Colonic mucosa (tissue), 4 donors: Measurements from ENCODE around the gene PARPBP. TPM values are rescaled to one million over a fixed set of nuclear protein-coding genes. Genes with fewer than 3 reads are reported as not detected.

ENCODE experiments used
- DNase-seq: peaks from one replicate; pipeline ENCODE4 v3.0.0-alpha.2; 2020
- H3K27ac ChIP-seq: fragments of 200-600 bp; one replicate; pipeline ENCODE4 v1.8.0; 2021
- H3K27me3 ChIP-seq: fragments of 200-600 bp; one replicate; pipeline ENCODE4 v1.8.0; 2021
- H3K36me3 ChIP-seq: fragments of 200-600 bp; one replicate; pipeline ENCODE4 v1.8.0; 2021
- H3K4me1 ChIP-seq: fragments of 200-600 bp; one replicate; pipeline ENCODE4 v1.8.0; 2021; ENCODE audit warnings: mild to moderate bottlenecking
- H3K4me3 ChIP-seq: fragments of 200-600 bp; one replicate; pipeline ENCODE4 v1.8.0; 2021
- H3K9ac ChIP-seq, 2 donors: one replicate each; pipeline ENCODE4 v1.7.0; 2013; ENCODE audit warnings: control low read depth in 2 of 2, low read depth in 2 of 2, low read length in 2 of 2
- H3K9me3 ChIP-seq: fragments of 200-600 bp; one replicate; pipeline ENCODE4 v1.8.0; 2021
- intact Hi-C: fragments of 100-400 bp; cut with DNase I; formaldehyde crosslinking; loops from one replicate; pipeline ENCODE4 v1.14.1; 2022
- total RNA-seq, 2 donors: library from RNA; stranded (reverse); fragmentation: NEBNext Ultra II Directional in 1 of 2; extraction: Animal tissue kit (Norgen Biotek cat#: 25700) in 1 of 2; gene quantifications; one replicate each; pipeline ENCODE4 v1.2.1, GENCODE V29; 2021
- TF ChIP-seq, protein P1 (sequence below): fragments of 200-600 bp; IDR thresholded peaks from one replicate; pipeline ENCODE4 v1.8.0; 2022; ENCODE audit warnings: antibody characterized with exemption, mild to moderate bottlenecking
- donor health status: healthy.
- donor health status: DM: no; HTN: no; CAD: no.
- donor health status: DM: no; HTN: no; CAD: no.

PARPBP gene
- total RNA-seq, 2 donors from 2014 or later: 9.0 to 23.7 TPM

DNA sequence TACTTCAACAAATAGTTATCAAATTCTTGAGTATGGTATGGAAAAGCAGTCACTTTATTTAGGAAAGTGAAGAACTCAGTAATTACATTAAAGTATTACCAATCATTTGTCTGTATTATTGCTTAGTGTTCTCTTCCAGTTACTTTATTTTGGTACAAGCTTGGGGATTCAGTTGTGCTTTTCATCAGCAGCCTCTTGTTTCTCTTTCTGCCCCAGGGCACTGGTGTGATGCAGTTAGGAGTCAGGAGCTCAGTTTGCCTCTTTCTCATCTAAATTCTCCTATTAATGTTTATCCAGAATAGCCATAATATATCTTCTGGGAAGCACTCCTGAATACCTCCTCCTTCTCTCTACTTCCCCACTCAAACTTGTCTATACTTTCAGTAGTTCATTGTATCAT lies 52.0 kb downstream of the PARPBP start:
- no peaks in the 10 kb centered on the region for H3K27me3 ChIP-seq
- H3K9me3 ChIP-seq: no peaks in the 10 kb centered on the region
- intact Hi-C loops: no loop called here
- H3K27ac ChIP-seq: no peak overlapping the region
- H3K4me1 ChIP-seq: no peaks in the 10 kb centered on the region
- no peaks in the 10 kb centered on the region for H3K36me3 ChIP-seq
- no peak overlapping the region for H3K4me3 ChIP-seq
- no peak overlapping the region for H3K9ac ChIP-seq
- no peak for DNase-seq
- TF ChIP-seq, protein P1, sequence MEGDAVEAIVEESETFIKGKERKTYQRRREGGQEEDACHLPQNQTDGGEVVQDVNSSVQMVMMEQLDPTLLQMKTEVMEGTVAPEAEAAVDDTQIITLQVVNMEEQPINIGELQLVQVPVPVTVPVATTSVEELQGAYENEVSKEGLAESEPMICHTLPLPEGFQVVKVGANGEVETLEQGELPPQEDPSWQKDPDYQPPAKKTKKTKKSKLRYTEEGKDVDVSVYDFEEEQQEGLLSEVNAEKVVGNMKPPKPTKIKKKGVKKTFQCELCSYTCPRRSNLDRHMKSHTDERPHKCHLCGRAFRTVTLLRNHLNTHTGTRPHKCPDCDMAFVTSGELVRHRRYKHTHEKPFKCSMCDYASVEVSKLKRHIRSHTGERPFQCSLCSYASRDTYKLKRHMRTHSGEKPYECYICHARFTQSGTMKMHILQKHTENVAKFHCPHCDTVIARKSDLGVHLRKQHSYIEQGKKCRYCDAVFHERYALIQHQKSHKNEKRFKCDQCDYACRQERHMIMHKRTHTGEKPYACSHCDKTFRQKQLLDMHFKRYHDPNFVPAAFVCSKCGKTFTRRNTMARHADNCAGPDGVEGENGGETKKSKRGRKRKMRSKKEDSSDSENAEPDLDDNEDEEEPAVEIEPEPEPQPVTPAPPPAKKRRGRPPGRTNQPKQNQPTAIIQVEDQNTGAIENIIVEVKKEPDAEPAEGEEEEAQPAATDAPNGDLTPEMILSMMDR: no peak

DNA sequence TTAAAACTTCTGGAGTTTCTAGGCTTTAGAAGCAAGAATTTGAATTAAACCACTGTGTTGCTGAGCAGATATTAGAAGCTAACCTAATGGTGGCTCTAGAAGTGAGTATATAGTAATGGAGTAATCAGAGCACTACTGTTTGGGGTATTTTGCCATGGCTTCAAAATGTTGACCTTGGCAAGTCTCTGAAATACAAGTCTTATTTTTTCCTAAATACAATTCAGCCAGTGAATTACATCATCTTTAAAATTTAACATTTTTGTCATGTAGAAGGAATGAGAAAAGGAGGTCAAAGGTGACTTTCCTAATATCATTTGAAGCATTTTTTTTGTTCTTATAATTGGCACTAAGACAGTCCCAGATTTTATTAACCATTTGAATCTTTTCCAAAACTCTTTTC lies 52.5 kb downstream of the PARPBP start:
- Histone ChIP-seq H3K4me1 (no peaks in the 10 kb centered on the region), H3K4me3 (no peak overlapping the region), H3K9ac (no peak overlapping the region), H3K36me3 (no peaks in the 10 kb centered on the region), H3K9me3 (no peaks in the 10 kb centered on the region), H3K27ac (no peak overlapping the region), H3K27me3 (no peaks in the 10 kb centered on the region)
- DNase-seq: no peak
- intact Hi-C loops: no loop called here
- TF ChIP-seq, protein P1: no peak

DNA sequence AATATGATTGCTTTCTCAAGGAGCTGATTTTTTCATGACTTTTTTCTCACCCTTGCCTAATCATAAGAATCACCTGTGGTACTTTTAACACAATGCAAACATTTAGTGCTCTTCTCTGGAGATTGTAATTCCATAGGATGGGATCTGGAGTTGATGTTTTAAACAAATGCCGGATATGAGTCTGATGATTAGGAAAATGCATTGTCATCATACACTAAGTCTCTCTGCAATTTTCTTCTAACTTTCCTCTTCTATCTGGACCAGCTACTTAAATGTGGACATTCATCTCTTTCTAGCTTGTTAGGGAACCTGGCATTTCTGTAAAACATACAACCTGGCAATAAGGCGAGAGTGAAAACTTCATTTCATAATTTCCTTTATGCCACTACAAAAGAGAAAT lies 54.1 kb downstream of the PARPBP start:
- Histone ChIP-seq H3K9me3 (no peaks in the 10 kb centered on the region), H3K27me3 (no peaks in the 10 kb centered on the region), H3K9ac (no peak overlapping the region), H3K4me3 (no peak overlapping the region), H3K27ac (no peak overlapping the region), H3K4me1 (no peaks in the 10 kb centered on the region), H3K36me3 (no peaks in the 10 kb centered on the region)
- intact Hi-C loops: no loop called here
- no peak for DNase-seq
- TF ChIP-seq, protein P1: no peak

DNA sequence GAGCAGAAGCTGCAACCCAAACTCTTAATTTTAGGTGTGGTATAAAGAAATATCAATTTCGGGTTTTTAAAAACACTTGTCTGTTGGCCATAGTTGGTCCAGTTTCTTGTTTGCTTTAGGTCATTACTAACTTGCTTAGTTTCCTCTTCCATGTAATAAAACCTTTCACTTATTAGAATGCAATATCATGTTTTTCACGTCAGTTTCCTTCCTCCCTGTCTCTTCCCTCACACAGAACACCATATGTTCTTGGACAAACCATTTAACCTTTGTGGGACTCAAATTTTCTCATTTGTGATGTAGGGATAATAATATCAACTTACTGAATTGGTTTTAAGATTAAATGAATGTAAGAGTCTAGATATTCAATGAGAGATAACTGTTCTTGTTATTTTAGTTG lies 54.8 kb downstream of the PARPBP start:
- intact Hi-C loops: no loop called here
- Histone ChIP-seq H3K9ac (no peak overlapping the region), H3K36me3 (no peaks in the 10 kb centered on the region), H3K4me1 (no peaks in the 10 kb centered on the region), H3K4me3 (no peak overlapping the region), H3K27ac (no peak overlapping the region), H3K27me3 (no peaks in the 10 kb centered on the region), H3K9me3 (no peaks in the 10 kb centered on the region)
- TF ChIP-seq, protein P1: no peak
- DNase-seq: no peak

DNA sequence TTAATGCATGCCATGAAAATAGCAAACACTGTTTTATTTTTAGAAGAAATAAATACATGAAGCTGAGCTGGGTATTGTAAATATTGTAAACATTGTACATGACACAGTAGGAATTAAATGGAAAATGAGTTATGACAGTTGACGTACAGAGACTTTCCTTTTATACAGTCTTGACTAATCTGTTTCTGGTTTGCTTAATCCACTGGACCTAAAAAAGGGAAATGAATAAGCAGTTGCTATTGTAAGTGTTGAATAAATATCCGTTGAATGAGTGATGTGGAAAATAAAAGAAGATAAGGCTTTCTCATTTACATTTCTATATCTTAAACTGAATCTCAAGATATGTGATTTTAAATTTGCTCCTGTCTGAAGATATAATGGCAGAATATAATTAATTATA lies 62.7 kb downstream of the PARPBP start:
- H3K4me3 ChIP-seq: no peak overlapping the region
- DNase-seq: no peak
- no peak overlapping the region for H3K9ac ChIP-seq
- no peaks in the 10 kb centered on the region for H3K36me3 ChIP-seq
- no peaks in the 10 kb centered on the region for H3K4me1 ChIP-seq
- TF ChIP-seq, protein P1: no peak
- no peaks in the 10 kb centered on the region for H3K9me3 ChIP-seq
- no peaks in the 10 kb centered on the region for H3K27me3 ChIP-seq
- no peak overlapping the region for H3K27ac ChIP-seq
- intact Hi-C loops: no loop called here

DNA sequence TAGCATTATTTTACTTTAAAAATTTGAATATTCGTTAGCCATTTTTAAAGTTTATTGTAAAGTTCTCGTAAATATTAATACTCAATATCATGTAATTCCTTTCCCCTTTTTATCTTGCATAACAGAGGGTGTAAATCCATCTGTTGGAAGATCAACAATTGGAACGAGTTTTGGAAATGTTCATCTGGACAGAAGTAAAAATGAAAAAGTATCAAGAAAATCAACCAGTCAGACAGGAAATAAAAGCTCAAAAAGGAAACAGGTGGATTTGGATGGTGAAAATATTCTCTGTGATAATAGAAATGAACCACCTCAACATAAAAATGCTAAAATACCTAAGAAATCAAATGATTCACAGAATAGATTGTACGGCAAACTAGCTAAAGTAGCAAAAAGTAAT lies 75.8 kb downstream of the PARPBP start:
- TF ChIP-seq, protein P1: no peak
- H3K36me3 ChIP-seq: no peaks in the 10 kb centered on the region

More for the DNA sequence above, 75.8 kb downstream of the PARPBP start:
- Histone ChIP-seq H3K9me3 (no peaks in the 10 kb centered on the region), H3K4me3 (no peak overlapping the region), H3K27ac (no peak overlapping the region), H3K4me1 (no peaks in the 10 kb centered on the region), H3K27me3 (no peaks in the 10 kb centered on the region), H3K9ac (no peak overlapping the region)
- intact Hi-C loops: no loop called here
- DNase-seq: no peak
